Mesodermal cell (in vitro differentiated cells): ENCODE measurements around the gene ZNF57.
"Not testable (repeated sequence)": the region's sequence is repeated elsewhere in the genome, so short reads cannot be mapped to it uniquely, and the experiment has no call there.

Experiments used
- H3K27ac ChIP-seq: 2 replicates; pipeline ENCODE4 v1.7.0; 2013; ENCODE audit warnings: mild to moderate bottlenecking, low read depth, low read length, moderate library complexity; ENCODE audit not compliant: severe bottlenecking
- H3K36me3 ChIP-seq: 2 replicates; pipeline ENCODE4 v1.7.1; 2013; ENCODE audit warnings: mild to moderate bottlenecking, low read length, moderate library complexity; ENCODE audit not compliant: control insufficient read depth, insufficient read depth
- H3K4me1 ChIP-seq: one replicate; pipeline ENCODE4 v1.7.1; 2013; ENCODE audit warnings: mild to moderate bottlenecking, low read length; ENCODE audit not compliant: insufficient read depth, control insufficient read depth, poor library complexity, severe bottlenecking
- H3K4me3 ChIP-seq: 2 replicates; pipeline ENCODE4 v1.7.0; 2013; ENCODE audit warnings: low read length, control low read depth, mild to moderate bottlenecking; ENCODE audit not compliant: insufficient read depth, poor library complexity, severe bottlenecking; ENCODE audit errors: extremely low read depth
- H3K9me3 ChIP-seq: 2 replicates; pipeline ENCODE4 v1.7.1; 2013; ENCODE audit warnings: mild to moderate bottlenecking, low read length, moderate library complexity; ENCODE audit not compliant: control insufficient read depth
- WGBS, 2 experiments: methylation state at CpG; one replicate each; pipeline ENCODE4 v1.1.5; 2013; ENCODE audit warnings: missing lambda C conversion rate in 2 of 2; ENCODE audit not compliant: insufficient coverage in 2 of 2; 5-methylcytosine and 5-hydroxymethylcytosine counted together

Gene ZNF57

GRCh38 chr19:2867025-2867991 lies 33.4 kb upstream of the ZNF57 start, which contains the start of gene ZNF556:
Gene ZNF556 (plus strand): TSS chr19:2867335. CDS start chr19:2867422, 87 bp downstream.
- Histone ChIP-seq H3K9me3 (peaks cover 3% of the 10 kb centered on the region), H3K4me1 (no peaks in the 10 kb centered on the region), H3K4me3 (no peak within 1 kb of the TSS), H3K27ac (no peak within 1 kb of the TSS), H3K36me3 (no peaks in the 10 kb centered on the region)
- WGBS, 2 experiments: 83 to 89% methylated on average over 19 to 29 of the region's 36 CpGs

GRCh38 chr19:2869618-2870017 lies 31.1 kb upstream of the ZNF57 start:
- H3K4me1 ChIP-seq: no peaks in the 10 kb centered on the region
- no peak overlapping the region for H3K27ac ChIP-seq
- WGBS, 2 experiments: 87 to 94% methylated on average over 10 of the region's 10 CpGs
- no peaks in the 10 kb centered on the region for H3K9me3 ChIP-seq
- H3K36me3 ChIP-seq: no peaks in the 10 kb centered on the region
- no peak overlapping the region for H3K4me3 ChIP-seq

GRCh38 chr19:2872175-2872574 lies 28.6 kb upstream of the ZNF57 start:
- WGBS, 2 experiments: no CpG with 5 or more reads among the region's 11 CpGs
- H3K27ac ChIP-seq, H3K4me3 ChIP-seq, H3K4me1 ChIP-seq, H3K36me3 ChIP-seq: not testable (repeated sequence)
- peaks cover 12% of the 10 kb centered on the region for H3K9me3 ChIP-seq

GRCh38 chr19:2877398-2878331 lies 23.1 kb upstream of the ZNF57 start:
- Histone ChIP-seq H3K4me3 (no peak overlapping the region), H3K4me1 (no peaks in the 10 kb centered on the region), H3K9me3 (peaks cover 25% of the 10 kb centered on the region), H3K27ac (no peak overlapping the region), H3K36me3 (no peaks in the 10 kb centered on the region)
- WGBS, 2 experiments: 84 to 91% methylated on average over 23 to 26 of the region's 32 CpGs

- no peaks in the 10 kb centered on the region for H3K4me1 ChIP-seq
- H3K27ac ChIP-seq: no peak overlapping the region
- no peak overlapping the region for H3K4me3 ChIP-seq
- 91 to 93% methylated on average over 8 to 10 of the region's 14 CpGs for WGBS, 2 experiments
- no peaks in the 10 kb centered on the region for H3K36me3 ChIP-seq
- no peaks in the 10 kb centered on the region for H3K9me3 ChIP-seq
Observed at GRCh38 chr19:2883686-2884439, 16.9 kb upstream of the ZNF57 start.

GRCh38 chr19:2885736-2886135 lies 15.0 kb upstream of the ZNF57 start:
- no peak overlapping the region for H3K4me3 ChIP-seq
- H3K36me3 ChIP-seq: no peaks in the 10 kb centered on the region
- H3K9me3 ChIP-seq: no peaks in the 10 kb centered on the region
- H3K27ac ChIP-seq: no peak overlapping the region
- H3K4me1 ChIP-seq: no peaks in the 10 kb centered on the region
- WGBS, 2 experiments: 82 to 84% methylated on average over 15 to 17 of the region's 17 CpGs

- Histone ChIP-seq H3K27ac (no peak overlapping the region), H3K4me3 (no peak overlapping the region), H3K9me3 (no peaks in the 10 kb centered on the region), H3K4me1 (no peaks in the 10 kb centered on the region), H3K36me3 (no peaks in the 10 kb centered on the region)
- 33 to 44% methylated on average over 3 to 9 of the region's 9 CpGs for WGBS, 2 experiments
Observed at GRCh38 chr19:2887391-2887914, 13.3 kb upstream of the ZNF57 start.

- Histone ChIP-seq H3K36me3 (no peaks in the 10 kb centered on the region), H3K27ac (no peak overlapping the region), H3K9me3 (no peaks in the 10 kb centered on the region), H3K4me3 (no peak overlapping the region), H3K4me1 (no peaks in the 10 kb centered on the region)
- WGBS, 2 experiments: 85 to 89% methylated on average over 31 to 36 of the region's 37 CpGs
Observed at GRCh38 chr19:2888731-2889224, 11.9 kb upstream of the ZNF57 start.

- H3K27ac ChIP-seq, H3K9me3 ChIP-seq, H3K4me1 ChIP-seq, H3K4me3 ChIP-seq, H3K36me3 ChIP-seq: not testable (repeated sequence)
- 79 to 85% methylated on average over 5 to 8 of the region's 8 CpGs for WGBS, 2 experiments
Observed at GRCh38 chr19:2890531-2890930, 10.2 kb upstream of the ZNF57 start.

- Histone ChIP-seq H3K4me3 (no peak overlapping the region), H3K4me1 (no peaks in the 10 kb centered on the region), H3K36me3 (no peaks in the 10 kb centered on the region), H3K27ac (no peak overlapping the region), H3K9me3 (peaks cover 12% of the 10 kb centered on the region)
- 73 to 76% methylated on average over 5 to 8 of the region's 8 CpGs for WGBS, 2 experiments
Observed at GRCh38 chr19:2896694-2897093, 4.0 kb upstream of the ZNF57 start.
